Mesendoderm (in vitro differentiated cells): Measurements from ENCODE around the gene ITGB3.

Source experiments
- DNase-seq: peaks from one replicate; pipeline ENCODE4 v3.0.0; 2013
- H2AK5ac ChIP-seq: 2 replicates; pipeline ENCODE4 v1.6.1; 2013; ENCODE audit warnings: low read length, inconsistent platforms
- H2BK120ac ChIP-seq: 2 replicates; pipeline ENCODE4 v1.6.1; 2013; ENCODE audit warnings: low read depth, mild to moderate bottlenecking, low read length, moderate library complexity, mixed read lengths
- H2BK15ac ChIP-seq: replicated peaks from 2 replicates; pipeline ENCODE4 v1.6.1; 2013; ENCODE audit warnings: low read depth, mild to moderate bottlenecking, moderate library complexity
- H2BK5ac ChIP-seq: 2 replicates; pipeline ENCODE4 v1.6.1; 2013; ENCODE audit warnings: low read length, inconsistent platforms
- H3K18ac ChIP-seq: 2 replicates; pipeline ENCODE4 v1.6.1; 2013; ENCODE audit warnings: mild to moderate bottlenecking, low read length, mixed read lengths
- H3K23ac ChIP-seq: one replicate; pipeline ENCODE4 v1.6.1; 2013; ENCODE audit warnings: low read length
- H3K27ac ChIP-seq: 2 replicates; pipeline ENCODE4 v1.5.1; 2013; ENCODE audit warnings: low read depth, mild to moderate bottlenecking, inconsistent platforms, low read length, moderate library complexity
- H3K27me3 ChIP-seq: 2 replicates; pipeline ENCODE4 v1.6.1; 2013; ENCODE audit warnings: low read length, control low read depth, mild to moderate bottlenecking, inconsistent platforms; ENCODE audit not compliant: insufficient read depth, poor library complexity
- H3K36me3 ChIP-seq: 2 replicates; pipeline ENCODE4 v1.6.1; 2013; ENCODE audit warnings: low read length, inconsistent platforms; ENCODE audit not compliant: control insufficient read depth, insufficient read depth
- H3K4ac ChIP-seq: one replicate; pipeline ENCODE4 v1.6.1; 2013; ENCODE audit warnings: low read depth, mild to moderate bottlenecking, low read length, moderate library complexity
- H3K4me1 ChIP-seq: 2 replicates; pipeline ENCODE4 v1.6.1; 2013; ENCODE audit warnings: low read depth, low read length, inconsistent platforms; ENCODE audit not compliant: control insufficient read depth
- H3K4me2 ChIP-seq: 2 replicates; pipeline ENCODE4 v1.6.1; 2013; ENCODE audit warnings: low read length
- H3K4me3 ChIP-seq: 2 replicates; pipeline ENCODE4 v1.5.1; 2013; ENCODE audit warnings: mild to moderate bottlenecking, low read length
- H3K56ac ChIP-seq: one replicate; pipeline ENCODE4 v1.6.1; 2013; ENCODE audit warnings: low read length
- H3K79me1 ChIP-seq: 2 replicates; pipeline ENCODE4 v1.6.1; 2013; ENCODE audit warnings: low read length, inconsistent platforms
- H3K79me2 ChIP-seq: 2 replicates; pipeline ENCODE4 v1.6.1; 2013; ENCODE audit warnings: mild to moderate bottlenecking, low read length; ENCODE audit not compliant: control insufficient read depth, insufficient read depth
- H3K9ac ChIP-seq: 2 replicates; pipeline ENCODE4 v1.6.1; 2013; ENCODE audit warnings: low read length, inconsistent platforms
- H4K5ac ChIP-seq: one replicate; pipeline ENCODE4 v1.6.1; 2013; ENCODE audit warnings: low read length
- H4K8ac ChIP-seq: one replicate; pipeline ENCODE4 v1.6.1; 2013; ENCODE audit warnings: low read depth, mild to moderate bottlenecking, control low read depth, low read length, moderate library complexity
- WGBS: extraction: QIAGEN DNeasy Blood & Tissue Kit; methylation state at CpG from one replicate; pipeline ENCODE4 v1.1.7; 2013; ENCODE audit warnings: low lambda C conversion rate, missing lambda C conversion rate; ENCODE audit not compliant: insufficient coverage; ENCODE audit errors: extremely low coverage; 5-methylcytosine and 5-hydroxymethylcytosine counted together

The ITGB3 gene

DNA sequence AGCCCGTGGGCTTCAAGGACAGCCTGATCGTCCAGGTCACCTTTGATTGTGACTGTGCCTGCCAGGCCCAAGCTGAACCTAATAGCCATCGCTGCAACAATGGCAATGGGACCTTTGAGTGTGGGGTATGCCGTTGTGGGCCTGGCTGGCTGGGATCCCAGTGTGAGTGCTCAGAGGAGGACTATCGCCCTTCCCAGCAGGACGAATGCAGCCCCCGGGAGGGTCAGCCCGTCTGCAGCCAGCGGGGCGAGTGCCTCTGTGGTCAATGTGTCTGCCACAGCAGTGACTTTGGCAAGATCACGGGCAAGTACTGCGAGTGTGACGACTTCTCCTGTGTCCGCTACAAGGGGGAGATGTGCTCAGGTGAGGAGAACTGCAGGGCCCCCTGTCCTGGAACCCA, 38.6 kb downstream of the ITGB3 start:
- H2BK5ac ChIP-seq: no peak overlapping the region
- H2BK120ac ChIP-seq: no peak overlapping the region
- H3K18ac ChIP-seq: no peak overlapping the region
- no peak overlapping the region for H3K9ac ChIP-seq
- H3K23ac ChIP-seq: no peak overlapping the region
- no peak for DNase-seq
- H3K79me2 ChIP-seq: no peaks in the 10 kb centered on the region
- WGBS: no CpG with 5 or more reads among the region's 14 CpGs
- H4K8ac ChIP-seq: no peak overlapping the region
- H3K4me3 ChIP-seq: no peak overlapping the region
- H2AK5ac ChIP-seq: no peak overlapping the region
- H3K4me2 ChIP-seq: no peak overlapping the region
- no peaks in the 10 kb centered on the region for H3K79me1 ChIP-seq
- no peak overlapping the region for H4K5ac ChIP-seq
- no peak overlapping the region for H3K56ac ChIP-seq
- H3K4ac ChIP-seq: no peak overlapping the region
- H3K36me3 ChIP-seq: no peaks in the 10 kb centered on the region
- no peak overlapping the region for H3K27ac ChIP-seq
- H3K27me3 ChIP-seq: no peaks in the 10 kb centered on the region
- H3K4me1 ChIP-seq: no peaks in the 10 kb centered on the region
- no peak overlapping the region for H2BK15ac ChIP-seq

DNA sequence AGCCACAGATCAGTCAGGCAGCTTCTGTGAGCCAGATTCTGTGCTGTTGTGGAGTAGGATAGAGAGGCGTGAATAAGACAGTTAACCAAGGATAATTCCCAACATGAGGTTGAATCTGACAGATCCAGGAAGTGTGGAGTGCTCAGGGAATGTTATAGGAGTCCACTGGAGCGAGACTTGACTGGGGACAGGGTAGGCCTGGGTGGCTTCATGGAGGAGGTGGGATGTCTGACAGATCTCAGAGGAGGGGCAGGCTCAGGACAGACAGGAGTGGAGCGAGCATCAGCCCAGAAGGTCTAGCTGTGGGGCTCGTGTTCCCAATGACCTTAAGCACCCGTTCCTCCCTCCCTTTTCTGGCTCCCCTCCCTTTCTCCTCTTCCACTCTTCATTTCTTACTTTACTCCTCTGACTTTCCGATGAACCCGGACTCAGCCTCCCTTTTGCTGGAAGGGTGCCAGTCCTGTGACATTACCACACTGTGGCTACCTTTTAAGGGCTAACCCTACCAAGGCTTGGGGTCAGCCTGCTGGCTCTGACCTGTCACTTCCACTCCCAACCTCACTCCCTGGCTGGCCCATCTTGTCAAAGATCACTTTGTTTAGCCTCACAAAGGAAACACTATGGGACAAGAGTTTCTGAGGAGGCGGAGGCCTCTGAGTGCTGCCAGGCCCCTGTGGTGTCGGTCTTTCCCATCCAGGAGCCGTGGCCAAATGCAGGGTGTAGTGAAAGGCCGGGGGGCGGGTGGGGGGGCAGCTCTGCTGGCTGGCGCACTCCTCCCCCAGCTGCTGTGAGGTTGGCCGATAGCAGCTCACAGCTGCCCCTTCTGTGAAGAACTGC, 41.6 kb downstream of the ITGB3 start:
- Histone ChIP-seq H3K27ac (no peak overlapping the region), H4K8ac (no peak overlapping the region), H3K27me3 (no peaks in the 10 kb centered on the region), H3K18ac (no peak overlapping the region), H3K56ac (no peak overlapping the region), H3K23ac (no peak overlapping the region), H4K5ac (no peak overlapping the region), H3K79me1 (no peaks in the 10 kb centered on the region), H2AK5ac (no peak overlapping the region), H3K9ac (no peak overlapping the region), H2BK120ac (no peak overlapping the region), H3K4me3 (no peak overlapping the region), H3K79me2 (no peaks in the 10 kb centered on the region), H2BK5ac (no peak overlapping the region), H3K4ac (no peak overlapping the region), H3K4me1 (no peaks in the 10 kb centered on the region), H3K4me2 (no peak overlapping the region), H3K36me3 (no peaks in the 10 kb centered on the region), H2BK15ac (no peak overlapping the region)
- no CpG with 5 or more reads among the region's 14 CpGs for whole genome bisulfite sequencing
- no peak for DNase-seq

DNA sequence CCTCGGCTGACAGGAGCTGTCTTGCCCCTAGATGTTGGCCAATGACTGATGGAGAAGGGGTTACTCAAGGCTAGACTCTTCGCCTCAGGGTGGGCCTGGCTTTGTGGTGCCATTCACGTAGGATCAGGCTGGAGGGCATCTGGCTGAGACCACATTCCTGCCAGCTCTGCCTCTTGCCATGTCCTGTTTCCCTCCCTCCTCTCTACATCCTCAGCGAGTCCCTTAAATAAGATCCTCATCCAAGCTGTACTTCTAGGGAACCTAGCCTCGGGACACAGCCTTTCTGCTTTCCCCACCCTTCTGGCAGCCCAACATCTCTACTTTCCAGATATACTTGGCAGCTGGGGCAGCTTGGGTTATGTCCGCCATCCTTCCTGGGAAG, 42.2 kb downstream of the ITGB3 start:
- no peak overlapping the region for H4K8ac ChIP-seq
- H3K79me1 ChIP-seq: no peaks in the 10 kb centered on the region
- H3K27ac ChIP-seq: no peak overlapping the region
- no peak overlapping the region for H4K5ac ChIP-seq
- no peaks in the 10 kb centered on the region for H3K4me1 ChIP-seq
- H3K79me2 ChIP-seq: no peaks in the 10 kb centered on the region
- H3K23ac ChIP-seq: no peak overlapping the region
- no peak for DNase-seq
- WGBS: no CpG with 5 or more reads among the region's 6 CpGs
- H3K27me3 ChIP-seq: no peaks in the 10 kb centered on the region
- no peak overlapping the region for H3K4me3 ChIP-seq
- H2AK5ac ChIP-seq: no peak overlapping the region
- no peak overlapping the region for H2BK15ac ChIP-seq
- no peak overlapping the region for H3K18ac ChIP-seq
- no peak overlapping the region for H3K4ac ChIP-seq
- H3K4me2 ChIP-seq: no peak overlapping the region
- no peak overlapping the region for H2BK5ac ChIP-seq
- no peaks in the 10 kb centered on the region for H3K36me3 ChIP-seq
- no peak overlapping the region for H3K56ac ChIP-seq
- no peak overlapping the region for H3K9ac ChIP-seq
- H2BK120ac ChIP-seq: no peak overlapping the region

DNA sequence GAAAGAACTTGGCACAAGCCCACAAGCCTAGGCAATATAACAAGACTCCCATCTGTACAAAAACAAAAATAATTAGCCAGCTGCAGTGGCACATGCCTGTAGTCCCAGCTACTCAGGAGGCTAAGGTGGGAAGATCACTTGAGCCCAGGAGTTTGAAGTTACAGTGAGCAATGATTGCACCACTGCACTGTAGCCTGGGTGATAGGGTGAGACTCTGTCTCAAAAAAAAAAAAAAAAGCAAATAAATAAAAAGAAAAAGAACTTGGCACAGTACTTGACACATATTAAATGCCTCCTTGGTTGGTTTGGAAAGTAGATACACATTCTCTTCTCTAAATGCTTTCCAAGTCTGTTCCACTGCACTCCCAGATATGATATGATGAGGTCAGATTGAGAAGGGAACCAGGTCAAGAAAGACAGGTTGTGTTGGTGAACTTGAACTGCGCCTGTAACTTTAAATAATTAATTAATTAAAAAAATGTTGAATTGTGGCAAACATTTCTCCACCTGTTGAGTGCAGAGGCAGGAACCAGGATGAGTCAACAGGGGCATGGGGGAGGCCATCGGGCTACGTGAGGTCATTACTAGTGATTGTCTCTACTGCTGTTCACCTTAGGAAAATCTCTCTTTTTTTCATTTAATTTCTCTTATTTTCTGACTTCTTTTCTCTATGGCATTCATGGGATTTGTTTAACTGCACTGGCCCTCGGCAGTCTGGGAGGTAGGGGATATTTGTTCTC, 44.2 kb downstream of the ITGB3 start:
- no peaks in the 10 kb centered on the region for H3K27me3 ChIP-seq
- H3K9ac ChIP-seq: no peak overlapping the region
- H3K36me3 ChIP-seq: no peaks in the 10 kb centered on the region
- H3K4me3 ChIP-seq: no peak overlapping the region
- H4K8ac ChIP-seq: no peak overlapping the region
- H3K4me2 ChIP-seq: no peak overlapping the region
- no peak overlapping the region for H3K23ac ChIP-seq
- H3K18ac ChIP-seq: no peak overlapping the region
- H2BK5ac ChIP-seq: no peak overlapping the region
- no peak for DNase-seq
- no peak overlapping the region for H4K5ac ChIP-seq
- no peaks in the 10 kb centered on the region for H3K79me2 ChIP-seq
- no peak overlapping the region for H3K4ac ChIP-seq
- no peak overlapping the region for H3K56ac ChIP-seq
- H2AK5ac ChIP-seq: no peak overlapping the region
- no peaks in the 10 kb centered on the region for H3K79me1 ChIP-seq
- no peak overlapping the region for H3K27ac ChIP-seq
- no peaks in the 10 kb centered on the region for H3K4me1 ChIP-seq
- H2BK120ac ChIP-seq: no peak overlapping the region
- no CpG with 5 or more reads among the region's 4 CpGs for WGBS
- no peak overlapping the region for H2BK15ac ChIP-seq

DNA sequence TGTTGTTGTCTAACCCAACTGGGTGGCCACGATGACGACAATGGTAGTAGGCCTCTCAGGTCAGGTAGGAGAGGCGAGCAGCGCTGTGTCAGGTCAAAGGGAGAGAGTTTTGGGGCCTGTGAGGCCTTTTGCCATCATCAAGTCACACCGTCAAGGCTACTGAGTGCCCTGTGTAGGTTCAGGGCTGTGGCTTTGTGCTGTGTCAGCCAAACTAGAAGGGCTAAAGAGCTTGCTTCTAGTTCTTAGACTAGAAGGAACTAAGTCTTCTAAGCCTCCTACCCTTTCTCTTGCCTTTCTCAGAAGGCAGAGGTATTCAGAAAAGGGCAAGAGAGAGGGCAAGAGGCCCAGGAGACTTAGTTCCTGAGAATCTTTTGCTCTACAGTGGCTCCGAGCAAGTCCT, 45.1 kb downstream of the ITGB3 start:
- Histone ChIP-seq H3K56ac (no peak overlapping the region), H3K4me3 (no peak overlapping the region), H3K27me3 (no peaks in the 10 kb centered on the region), H3K18ac (no peak overlapping the region), H4K5ac (no peak overlapping the region), H3K36me3 (no peaks in the 10 kb centered on the region), H3K9ac (no peak overlapping the region), H3K79me1 (no peaks in the 10 kb centered on the region), H3K4ac (no peak overlapping the region), H2BK15ac (no peak overlapping the region), H2AK5ac (no peak overlapping the region), H3K4me1 (no peaks in the 10 kb centered on the region), H3K27ac (no peak overlapping the region), H2BK5ac (no peak overlapping the region), H2BK120ac (no peak overlapping the region), H4K8ac (no peak overlapping the region), H3K4me2 (no peak overlapping the region), H3K23ac (no peak overlapping the region), H3K79me2 (no peaks in the 10 kb centered on the region)
- no CpG with 5 or more reads among the region's 6 CpGs for WGBS
- no peak for DNase-seq
